Measurements from ENCODE around the gene GCLC. TPM values are rescaled to one million over a fixed set of nuclear protein-coding genes. Genes with fewer than 3 reads are reported as not detected.
A peak's percentile ranks its signal among the peaks of the same experiment; 100 is the strongest.
"Not testable (repeated sequence)": the region's sequence is repeated elsewhere in the genome, so short reads cannot be mapped to it uniquely, and the experiment has no call there.

The GCLC gene
- total RNA-seq, 1 donor from 2014 or later: 27.5 TPM

DNA sequence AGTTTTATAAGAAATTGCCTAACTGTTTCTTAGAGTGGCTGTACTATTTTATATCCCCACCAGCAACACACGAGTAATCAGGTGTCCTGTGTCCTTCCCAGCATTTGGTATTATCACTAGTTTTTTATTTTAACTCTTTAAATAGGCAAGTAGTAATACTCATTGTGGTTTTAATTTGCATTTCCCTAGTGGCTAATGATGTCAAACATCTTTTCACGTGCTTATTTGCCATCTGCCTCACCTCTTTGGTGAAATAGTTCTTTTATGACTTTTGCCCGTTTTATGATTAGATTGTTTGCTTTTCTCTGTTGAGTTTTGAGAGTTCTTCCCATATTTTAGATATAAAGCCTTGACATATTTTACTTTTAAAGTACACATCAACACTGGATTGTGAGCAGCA, 57.8 kb downstream of the GCLC start:
- H3K36me3 Mint-ChIP-seq (ENCODE audit: low read depth): no peaks in the 10 kb centered on the region
- H3K4me3 Mint-ChIP-seq: no peak overlapping the region
- H3K9me3 Mint-ChIP-seq: no peaks in the 10 kb centered on the region
- DNase-seq (ENCODE audit: low read depth, low spot score): no peak
- peaks cover 13% of the 10 kb centered on the region for H3K4me1 Mint-ChIP-seq
- no peak overlapping the region for H3K27ac Mint-ChIP-seq (ENCODE audit: unreplicated experiment)
- TF ChIP-seq CTCF (conservative IDR thresholded peaks at IDR 0.05): no peak
- H3K27me3 Mint-ChIP-seq (ENCODE audit: low read depth): peaks cover 33% of the 10 kb centered on the region

- no peak overlapping the region for H3K4me3 Mint-ChIP-seq
- H3K36me3 Mint-ChIP-seq (ENCODE audit: low read depth): no peaks in the 10 kb centered on the region
- H3K27ac Mint-ChIP-seq (ENCODE audit: unreplicated experiment): no peak overlapping the region
- no peak for DNase-seq (ENCODE audit: low read depth, low spot score)
- H3K27me3 Mint-ChIP-seq (ENCODE audit: low read depth): peaks cover 30% of the 10 kb centered on the region
- H3K9me3 Mint-ChIP-seq: no peaks in the 10 kb centered on the region
- H3K4me1 Mint-ChIP-seq: peaks cover 13% of the 10 kb centered on the region
- no peak for TF ChIP-seq CTCF (conservative IDR thresholded peaks at IDR 0.05)
Measured at GRCh38 chr6:53486679-53487078, 58.2 kb downstream of the GCLC start.

- Mint-ChIP-seq H3K27ac (ENCODE audit: unreplicated experiment) (no peak overlapping the region), H3K4me3 (no peak overlapping the region), H3K4me1 (peaks cover 13% of the 10 kb centered on the region), H3K36me3 (ENCODE audit: low read depth) (no peaks in the 10 kb centered on the region), H3K9me3 (no peaks in the 10 kb centered on the region), H3K27me3 (ENCODE audit: low read depth) (peaks cover 25% of the 10 kb centered on the region)
- peak; percentile 78 for DNase-seq (ENCODE audit: low read depth, low spot score)
- TF ChIP-seq CTCF (conservative IDR thresholded peaks at IDR 0.05): peak; percentile 99
Measured at GRCh38 chr6:53484476-53485280, 60.2 kb downstream of the GCLC start.

GRCh38 chr6:53483423-53484353, 61.2 kb downstream of the GCLC start:
- no peak overlapping the region for H3K4me3 Mint-ChIP-seq
- no peak for DNase-seq (ENCODE audit: low read depth, low spot score)
- H3K36me3 Mint-ChIP-seq (ENCODE audit: low read depth): no peaks in the 10 kb centered on the region
- H3K4me1 Mint-ChIP-seq: peaks cover 13% of the 10 kb centered on the region
- peaks cover 23% of the 10 kb centered on the region for H3K27me3 Mint-ChIP-seq (ENCODE audit: low read depth)
- TF ChIP-seq CTCF (conservative IDR thresholded peaks at IDR 0.05): no peak
- H3K27ac Mint-ChIP-seq (ENCODE audit: unreplicated experiment): no peak overlapping the region
- H3K9me3 Mint-ChIP-seq: no peaks in the 10 kb centered on the region

- H3K27ac Mint-ChIP-seq (ENCODE audit: unreplicated experiment): no peak overlapping the region
- peaks cover 7% of the 10 kb centered on the region for H3K27me3 Mint-ChIP-seq (ENCODE audit: low read depth)
- no peaks in the 10 kb centered on the region for H3K9me3 Mint-ChIP-seq
- peaks cover 13% of the 10 kb centered on the region for H3K4me1 Mint-ChIP-seq
- no peak overlapping the region for H3K4me3 Mint-ChIP-seq
- TF ChIP-seq CTCF (conservative IDR thresholded peaks at IDR 0.05): no peak
- H3K36me3 Mint-ChIP-seq (ENCODE audit: low read depth): no peaks in the 10 kb centered on the region
- no peak for DNase-seq (ENCODE audit: low read depth, low spot score)
Measured at GRCh38 chr6:53481323-53481722, 63.6 kb downstream of the GCLC start.

- not testable (repeated sequence) for H3K36me3 Mint-ChIP-seq (ENCODE audit: low read depth); H3K27me3 Mint-ChIP-seq (ENCODE audit: low read depth); DNase-seq (ENCODE audit: low read depth, low spot score); H3K9me3 Mint-ChIP-seq; H3K4me3 Mint-ChIP-seq; H3K27ac Mint-ChIP-seq (ENCODE audit: unreplicated experiment)
- peaks cover 13% of the 10 kb centered on the region for H3K4me1 Mint-ChIP-seq
Measured at GRCh38 chr6:53480774-53481173, 64.1 kb downstream of the GCLC start.
